ENCODE measurements around the gene MYO15B.
"Not testable (repeated sequence)": the region's sequence is repeated elsewhere in the genome, so short reads cannot be mapped to it uniquely, and the experiment has no call there.

MYO15B gene

GRCh38 chr17:75575728-75576127, 11.9 kb upstream of the MYO15B start:
- DNase-seq (ENCODE audit: low read depth), result no peak

DNA sequence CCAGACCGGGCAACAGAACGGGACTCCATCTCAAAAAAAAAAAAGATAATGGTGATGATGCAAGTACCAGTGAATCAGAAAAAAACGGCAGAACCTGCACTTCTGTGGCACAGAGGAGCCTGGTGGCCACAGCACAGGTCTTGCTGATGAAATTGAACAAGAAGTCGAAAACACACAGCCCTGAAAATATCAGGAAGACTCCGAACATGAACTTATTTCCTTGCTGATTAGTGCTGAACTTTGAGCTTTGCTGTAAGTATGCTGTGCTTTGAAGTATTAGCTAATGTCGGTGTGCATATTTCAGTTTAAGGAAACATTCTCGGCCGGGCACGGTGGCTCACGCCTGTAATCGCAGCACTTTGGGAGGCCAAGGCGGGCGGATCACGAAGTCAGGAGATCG, 10.9 kb upstream of the MYO15B start:
- DNase-seq (ENCODE audit: low read depth), result no peak

DNA sequence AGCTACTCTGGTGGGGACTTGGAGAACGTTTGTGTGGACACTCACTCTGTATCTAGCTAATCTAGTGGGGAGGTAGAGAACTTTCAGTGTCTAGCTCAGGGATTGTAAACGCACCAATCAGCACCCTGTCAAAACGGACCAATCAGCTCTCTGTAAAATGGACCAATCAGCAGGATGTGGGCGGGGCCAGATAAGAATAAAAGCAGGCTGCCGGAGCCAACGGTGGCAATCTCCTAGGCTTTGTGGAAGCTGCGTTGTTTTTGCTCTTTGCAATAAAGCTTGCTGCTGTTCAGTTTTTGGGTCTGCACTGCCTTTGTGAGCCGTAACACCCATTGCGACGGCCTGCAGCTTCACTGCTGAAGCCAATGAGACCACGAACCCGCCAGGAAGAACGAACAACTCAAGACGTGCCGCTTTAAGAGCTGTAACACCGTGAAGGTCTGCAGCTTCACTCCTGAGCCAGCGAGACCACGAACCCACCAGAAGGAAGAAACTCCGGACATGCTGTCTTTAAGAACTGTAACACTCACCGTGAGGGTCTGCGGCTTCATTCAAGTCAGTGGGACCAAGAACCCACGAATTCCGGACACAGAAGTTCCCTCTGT, 6.4 kb upstream of the MYO15B start:
- DNase-seq (ENCODE audit: low read depth), result peak; percentile 17

- DNase-seq (ENCODE audit: low read depth), result not testable (repeated sequence)
These were observed 4.4 kb upstream of the MYO15B start for GRCh38 chr17:75583197-75583596.

DNA sequence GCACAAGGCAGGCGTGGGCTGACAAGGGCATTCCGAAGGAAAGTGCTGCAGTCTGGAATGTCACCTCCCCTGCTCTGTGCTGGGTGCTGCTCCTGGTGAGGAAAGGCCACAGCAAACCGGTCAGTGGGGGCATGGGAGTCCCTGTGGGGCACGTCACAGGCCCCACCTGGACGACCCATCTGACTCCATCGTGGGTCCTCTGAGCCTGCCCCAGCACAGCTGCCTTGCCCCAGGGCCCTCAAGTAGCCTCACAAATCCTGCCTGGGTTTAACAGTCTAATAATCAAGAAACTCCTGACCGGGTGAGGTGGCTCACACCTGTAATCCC, 2.8 kb upstream of the MYO15B start:
- no peak for DNase-seq (ENCODE audit: low read depth)

DNA sequence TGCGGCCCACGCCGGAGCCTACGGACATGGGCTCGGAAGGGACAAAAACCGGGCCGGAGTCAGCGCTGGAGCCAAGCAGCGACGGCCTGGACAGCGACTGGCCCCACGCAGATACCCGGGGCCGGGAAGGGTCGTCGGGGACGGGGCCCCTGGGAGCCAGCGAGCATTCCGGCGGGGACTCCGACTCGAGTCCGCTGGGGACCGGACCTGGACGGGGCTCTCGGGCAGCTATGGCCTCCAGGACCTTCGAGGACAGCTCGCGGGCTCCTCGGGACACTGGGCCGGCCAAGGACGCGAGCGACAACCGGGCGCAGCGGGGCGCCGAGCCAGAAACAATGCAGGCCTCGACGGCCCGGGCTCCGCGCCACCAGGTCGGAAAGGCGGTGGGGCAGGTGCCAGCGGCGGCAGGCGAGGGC, 1.0 kb downstream of the MYO15B start:
- no peak for DNase-seq (ENCODE audit: low read depth)

GRCh38 chr17:75589012-75589918, 1.7 kb downstream of the MYO15B start:
- DNase-seq (ENCODE audit: low read depth), result peak; percentile 90

DNA sequence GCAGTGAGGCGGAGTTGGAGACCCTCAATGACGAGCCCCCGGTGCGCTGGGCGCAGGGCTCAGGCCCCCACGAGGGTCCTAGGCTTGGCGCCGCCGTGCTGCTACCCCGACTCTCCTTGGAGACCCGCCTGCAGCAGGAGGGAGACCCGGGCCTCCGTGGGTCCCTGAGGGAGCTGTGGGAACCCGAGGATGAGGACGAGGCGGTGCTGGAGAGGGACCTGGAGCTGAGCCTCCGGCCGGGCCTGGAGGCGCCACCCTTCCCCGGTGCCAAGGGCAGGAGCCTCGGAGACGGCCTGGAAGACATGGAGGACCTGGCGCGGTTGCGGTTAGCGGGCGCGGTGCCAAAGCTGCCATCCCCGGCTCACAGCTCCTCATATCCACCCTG, 2.3 kb downstream of the MYO15B start:
- no peak for DNase-seq (ENCODE audit: low read depth)

GRCh38 chr17:75590314-75590761, 2.7 kb downstream of the MYO15B start:
- DNase-seq (ENCODE audit: low read depth), result no peak

GRCh38 chr17:75590849-75591721, 3.5 kb downstream of the MYO15B start:
- DNase-seq (ENCODE audit: low read depth), result no peak

- no peak for DNase-seq (ENCODE audit: low read depth)
These were observed 4.2 kb downstream of the MYO15B start for GRCh38 chr17:75591722-75592302.

DNA sequence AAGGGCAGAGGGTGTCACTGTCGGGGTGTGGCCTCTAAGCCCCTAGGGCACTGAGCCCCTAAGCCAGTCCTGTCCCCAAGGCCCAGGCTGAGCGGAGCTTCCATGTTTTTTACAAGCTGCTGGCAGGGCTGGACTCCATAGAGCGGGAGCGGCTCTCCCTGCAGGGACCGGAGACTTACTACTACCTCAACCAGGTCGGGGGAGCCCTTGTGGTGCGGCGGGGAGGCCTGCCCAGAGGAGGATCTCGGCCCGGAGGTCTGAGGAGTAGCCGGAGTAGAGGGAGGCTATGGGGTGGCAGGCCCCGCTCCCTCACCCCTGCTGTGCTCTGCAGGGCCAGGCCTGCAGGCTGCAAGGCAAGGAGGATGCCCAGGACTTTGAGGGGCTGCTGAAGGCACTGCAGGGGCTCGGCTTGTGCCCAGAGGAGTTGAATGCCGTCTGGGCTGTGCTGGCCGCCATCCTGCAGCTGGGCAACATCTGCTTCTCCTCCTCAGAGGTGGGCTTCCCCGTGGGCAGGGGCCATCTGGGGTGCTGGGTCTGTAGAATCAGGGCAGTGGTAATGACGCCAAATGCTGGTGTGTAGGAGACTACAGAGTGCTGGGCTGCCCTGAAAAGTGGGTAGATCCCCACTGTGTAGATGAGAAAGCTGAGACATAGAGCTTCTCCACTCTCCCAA, 4.9 kb downstream of the MYO15B start:
- DNase-seq (ENCODE audit: low read depth), result no peak

DNA sequence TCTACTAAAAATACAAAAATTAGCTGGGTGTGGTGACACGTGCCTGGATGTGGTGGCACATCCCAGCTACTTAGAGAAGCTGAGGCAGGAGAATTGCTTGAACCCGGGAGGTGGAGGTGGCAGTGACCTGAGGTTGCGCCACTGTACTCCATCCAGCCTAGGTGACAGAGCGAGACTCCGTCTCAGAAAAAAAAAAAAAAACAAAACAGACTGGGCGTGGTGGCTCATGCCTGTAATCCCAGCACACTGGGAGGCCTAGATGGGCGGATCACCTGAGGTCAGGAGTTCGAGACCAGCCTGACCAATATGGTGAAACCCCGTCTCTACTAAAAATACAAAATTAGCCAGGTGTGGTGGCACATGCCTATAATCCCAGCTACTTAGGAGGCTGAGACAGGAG, 5.8 kb downstream of the MYO15B start:
- not testable (repeated sequence) for DNase-seq (ENCODE audit: low read depth)

GRCh38 chr17:75594499-75595283, 7.1 kb downstream of the MYO15B start:
- no peak for DNase-seq (ENCODE audit: low read depth)

DNA sequence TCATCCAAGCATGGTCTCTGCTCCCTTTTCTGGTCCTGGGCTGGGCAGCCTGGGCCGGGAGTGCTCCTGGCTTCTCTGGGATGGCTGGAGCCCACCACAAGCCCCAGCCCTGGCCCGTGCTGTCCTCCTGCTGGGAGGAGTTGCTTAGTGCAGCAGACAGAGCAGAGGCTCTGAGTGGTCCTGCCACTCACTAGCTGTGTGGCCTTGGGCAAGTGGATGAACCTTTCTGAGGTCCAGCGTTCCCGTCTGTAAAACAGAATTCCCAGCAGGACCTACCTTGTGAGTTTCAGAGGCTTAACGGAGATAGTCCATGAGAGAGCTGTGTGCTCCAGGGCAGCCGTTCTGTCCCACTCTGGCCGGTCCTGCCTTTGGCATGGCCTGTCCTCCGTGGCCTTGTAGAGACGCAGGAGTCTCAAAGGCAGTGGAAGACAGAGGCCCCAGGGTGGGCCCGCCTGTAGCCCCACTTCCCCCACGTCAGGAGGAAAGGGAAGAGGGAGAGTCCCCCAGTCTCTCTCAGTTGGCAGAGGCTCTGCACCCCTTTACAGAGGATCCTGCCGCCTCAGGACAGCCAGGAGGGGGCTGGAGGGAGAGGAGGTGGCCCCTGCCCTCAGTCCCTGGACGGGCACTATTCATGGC, 7.8 kb downstream of the MYO15B start:
- DNase-seq (ENCODE audit: low read depth), result no peak

DNA sequence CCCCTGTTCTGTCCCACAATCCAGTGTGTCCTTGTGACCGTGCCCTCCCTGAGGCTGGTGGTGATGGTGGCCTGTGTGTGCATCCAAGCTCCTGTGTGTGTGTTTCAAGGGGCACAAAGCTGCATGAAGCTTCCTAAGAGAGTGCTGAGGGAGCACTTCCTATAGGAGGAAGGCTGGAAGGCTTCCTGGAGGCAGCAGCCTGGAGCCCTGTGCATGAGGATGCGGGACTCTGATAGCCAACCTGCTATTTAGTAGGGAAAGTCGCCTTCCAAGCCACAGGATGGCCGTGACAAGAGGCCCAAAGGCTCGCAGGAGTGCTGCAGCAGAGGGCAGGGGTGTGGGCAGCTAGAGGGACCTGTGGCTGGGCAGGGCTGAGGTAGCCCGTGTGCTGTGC, 8.3 kb downstream of the MYO15B start:
- DNase-seq (ENCODE audit: low read depth), result no peak

DNA sequence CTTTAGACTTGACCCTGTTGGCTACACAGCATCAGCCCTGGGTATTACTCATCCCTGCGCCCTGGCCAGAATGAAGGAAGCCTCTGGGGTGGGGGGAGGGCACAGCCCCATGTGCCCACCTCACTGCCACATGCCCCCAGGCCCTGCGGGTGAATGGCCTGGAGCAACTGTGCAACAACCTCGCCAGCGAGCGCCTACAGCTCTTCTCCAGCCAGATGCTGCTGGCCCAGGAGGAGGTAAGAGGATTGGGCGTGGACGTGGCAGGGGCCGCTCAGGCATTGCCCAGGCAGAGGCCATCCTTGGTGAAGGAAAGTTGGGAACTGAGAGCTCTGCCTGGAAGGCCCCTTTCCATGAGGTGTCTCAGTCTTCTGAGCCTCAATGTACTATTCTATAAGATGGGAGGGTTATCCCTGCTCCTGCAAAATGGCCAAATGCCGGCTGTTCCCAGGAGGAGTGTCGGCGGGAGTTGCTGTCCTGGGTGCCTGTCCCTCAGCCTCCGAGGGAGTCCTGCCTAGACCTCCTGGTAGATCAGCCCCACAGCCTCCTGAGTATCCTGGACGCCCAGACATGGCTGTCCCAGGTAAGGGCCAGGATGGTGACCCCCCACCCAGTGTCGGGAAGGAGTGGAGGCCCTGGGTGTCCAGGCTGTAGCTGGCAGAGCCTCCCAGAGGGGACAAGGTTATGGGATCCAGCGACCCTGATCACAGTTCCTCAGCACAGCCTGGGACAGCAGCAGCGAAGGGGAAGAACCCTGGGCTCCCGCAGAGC, 8.9 kb downstream of the MYO15B start:
- DNase-seq (ENCODE audit: low read depth), result no peak

GRCh38 chr17:75601057-75601987, 13.7 kb downstream of the MYO15B start:
- DNase-seq (ENCODE audit: low read depth), result peak; percentile 26

GRCh38 chr17:75602644-75603043, 15.0 kb downstream of the MYO15B start:
- no peak for DNase-seq (ENCODE audit: low read depth)
